ENCODE data around the gene IBTK. TPM values are rescaled to one million over a fixed set of nuclear protein-coding genes. Genes with fewer than 3 reads are reported as not detected.
A peak's percentile ranks its signal among the peaks of the same experiment; 100 is the strongest.

The IBTK gene
- polyA plus RNA-seq, 3 donors, result 7.0 to 20.2 (median 13.1) TPM

DNA sequence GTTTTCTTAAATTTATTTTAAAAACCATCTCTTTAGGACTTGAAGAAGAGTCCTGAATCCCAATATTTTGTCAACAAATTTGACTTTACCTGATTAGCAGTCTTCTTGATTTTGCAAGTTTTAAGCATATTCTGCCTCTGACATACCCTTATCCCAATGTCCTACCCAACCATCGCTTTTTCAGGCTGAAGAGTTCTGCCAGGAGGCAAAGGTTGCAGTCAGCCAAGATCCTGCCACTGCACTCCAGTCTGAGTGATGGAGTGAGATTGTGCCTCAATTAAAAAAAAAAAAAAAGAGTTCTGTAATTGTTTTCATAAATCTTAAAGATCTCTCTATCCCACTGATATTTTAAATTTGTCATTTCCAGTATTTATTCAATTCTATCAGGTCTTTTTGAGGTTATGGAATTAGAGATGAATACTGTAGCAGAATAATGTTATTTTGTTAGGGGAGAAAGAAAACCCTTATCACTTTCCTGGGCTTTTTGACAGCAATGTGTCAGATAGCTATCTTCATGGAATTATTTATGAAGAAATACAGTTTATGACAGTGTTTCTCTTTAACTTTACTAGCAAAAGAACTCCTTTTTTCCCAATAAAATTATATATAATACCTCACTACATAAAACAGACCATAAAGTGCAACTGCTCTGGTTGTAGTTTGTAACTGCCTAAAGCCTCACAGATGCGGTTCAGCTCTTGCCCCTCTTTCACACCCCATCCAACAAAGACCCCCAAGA lies 78.2 kb downstream of the IBTK start:
- no peaks in the 10 kb centered on the region for H3K9me3 Mint-ChIP-seq
- WGBS (ENCODE audit: insufficient coverage), result no CpG with 5 or more reads among the region's 2 CpGs
- H2AFZ ChIP-seq (ENCODE audit: insufficient read depth, low read depth, low read length, poor library complexity, severe bottlenecking), result no peak overlapping the region
- H3K4me3 Mint-ChIP-seq, result no peak overlapping the region
- H4K20me1 ChIP-seq (ENCODE audit: insufficient read depth, low read length), result no peaks in the 10 kb centered on the region
- intact Hi-C loops (cut with micrococcal nuclease), result no loop called here
- H3K9ac ChIP-seq (ENCODE audit: insufficient read depth, low read length, poor library complexity, severe bottlenecking), result no peak overlapping the region
- peaks cover 0 to 2% (median 0%) of the 10 kb centered on the region in 3 donors for H3K27me3 Mint-ChIP-seq (ENCODE audit: low read depth in 3 of 3)
- no peak overlapping the region for H3K27ac ChIP-seq (ENCODE audit: low read depth in 1 of 2, low read length in 2 of 2)
- no peaks in the 10 kb centered on the region for H3K27me3 ChIP-seq (ENCODE audit: control insufficient read depth in 2 of 2, insufficient read depth in 2 of 2, low read length in 2 of 2)
- H3K79me2 ChIP-seq (ENCODE audit: insufficient read depth, low read length), result no peaks in the 10 kb centered on the region
- DNase-seq, result no peak
- peak overlapping the region in 1 of 7 donors; percentile 18 for H3K27ac Mint-ChIP-seq
- no peak overlapping the region for H3K4me3 ChIP-seq (replicated peaks in 1 of 3; ENCODE audit: low read depth in 2 of 3, low read length in 3 of 3)
- H3K36me3 ChIP-seq (replicated peaks in 1 of 2; ENCODE audit: control insufficient read depth in 1 of 2, insufficient read depth in 2 of 2, low read length in 2 of 2), result peaks cover 64 to 83% of the 10 kb centered on the region in 2 donors
- H3K4me2 ChIP-seq (replicated peaks; ENCODE audit: extremely low read depth, low read length, poor library complexity, severe bottlenecking), result no peak overlapping the region
- no peaks in the 10 kb centered on the region for H3K4me1 ChIP-seq (ENCODE audit: control insufficient read depth in 1 of 2, insufficient read depth in 2 of 2, low read length in 2 of 2)
- H3K9me3 ChIP-seq (replicated peaks in 1 of 2; ENCODE audit: control insufficient read depth in 1 of 2, insufficient read depth in 1 of 2, low read length in 2 of 2), result no peaks in the 10 kb centered on the region
- H3K36me3 Mint-ChIP-seq, result peaks cover 76 to 88% of the 10 kb centered on the region in 2 donors
- H3K4me1 Mint-ChIP-seq, result no peaks in the 10 kb centered on the region
- TF ChIP-seq, protein P1, sequence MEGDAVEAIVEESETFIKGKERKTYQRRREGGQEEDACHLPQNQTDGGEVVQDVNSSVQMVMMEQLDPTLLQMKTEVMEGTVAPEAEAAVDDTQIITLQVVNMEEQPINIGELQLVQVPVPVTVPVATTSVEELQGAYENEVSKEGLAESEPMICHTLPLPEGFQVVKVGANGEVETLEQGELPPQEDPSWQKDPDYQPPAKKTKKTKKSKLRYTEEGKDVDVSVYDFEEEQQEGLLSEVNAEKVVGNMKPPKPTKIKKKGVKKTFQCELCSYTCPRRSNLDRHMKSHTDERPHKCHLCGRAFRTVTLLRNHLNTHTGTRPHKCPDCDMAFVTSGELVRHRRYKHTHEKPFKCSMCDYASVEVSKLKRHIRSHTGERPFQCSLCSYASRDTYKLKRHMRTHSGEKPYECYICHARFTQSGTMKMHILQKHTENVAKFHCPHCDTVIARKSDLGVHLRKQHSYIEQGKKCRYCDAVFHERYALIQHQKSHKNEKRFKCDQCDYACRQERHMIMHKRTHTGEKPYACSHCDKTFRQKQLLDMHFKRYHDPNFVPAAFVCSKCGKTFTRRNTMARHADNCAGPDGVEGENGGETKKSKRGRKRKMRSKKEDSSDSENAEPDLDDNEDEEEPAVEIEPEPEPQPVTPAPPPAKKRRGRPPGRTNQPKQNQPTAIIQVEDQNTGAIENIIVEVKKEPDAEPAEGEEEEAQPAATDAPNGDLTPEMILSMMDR (IDR thresholded peaks at IDR 0.05), result no peak

DNA sequence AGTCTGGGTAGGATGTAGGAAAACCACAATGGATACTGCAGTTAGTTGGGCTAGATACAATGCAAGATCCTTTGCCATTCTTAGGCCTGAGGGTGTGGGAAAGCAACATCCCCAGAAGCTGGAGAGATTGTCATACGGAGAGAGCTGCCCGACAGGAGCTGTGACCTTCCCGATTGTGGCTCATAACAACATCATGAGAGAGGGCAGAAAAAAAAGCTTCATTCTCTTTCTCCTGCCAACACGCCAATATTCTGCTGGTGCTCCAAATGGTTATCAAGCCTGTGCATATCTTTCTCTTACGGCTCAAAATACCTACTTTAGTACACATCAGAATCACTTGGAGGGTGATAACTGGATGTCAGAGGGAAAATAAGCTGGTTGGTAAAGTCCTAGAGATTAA lies 81.1 kb downstream of the IBTK start:
- TF ChIP-seq, protein P1 (IDR thresholded peaks at IDR 0.05), result no peak
- Histone ChIP-seq H3K27ac (ENCODE audit: low read depth in 1 of 2, low read length in 2 of 2) (no peak overlapping the region), H3K79me2 (ENCODE audit: insufficient read depth, low read length) (no peaks in the 10 kb centered on the region), H3K4me2 (replicated peaks; ENCODE audit: extremely low read depth, low read length, poor library complexity, severe bottlenecking) (no peak overlapping the region), H3K9ac (ENCODE audit: insufficient read depth, low read length, poor library complexity, severe bottlenecking) (no peak overlapping the region), H2AFZ (ENCODE audit: insufficient read depth, low read depth, low read length, poor library complexity, severe bottlenecking) (no peak overlapping the region), H3K36me3 (replicated peaks in 1 of 2; ENCODE audit: control insufficient read depth in 1 of 2, insufficient read depth in 2 of 2, low read length in 2 of 2) (peaks cover 39 to 55% of the 10 kb centered on the region in 2 donors), H3K27me3 (ENCODE audit: control insufficient read depth in 2 of 2, insufficient read depth in 2 of 2, low read length in 2 of 2) (no peaks in the 10 kb centered on the region), H4K20me1 (ENCODE audit: insufficient read depth, low read length) (no peaks in the 10 kb centered on the region), H3K4me3 (replicated peaks in 1 of 3; ENCODE audit: low read depth in 2 of 3, low read length in 3 of 3) (no peak overlapping the region), H3K9me3 (replicated peaks in 1 of 2; ENCODE audit: control insufficient read depth in 1 of 2, insufficient read depth in 1 of 2, low read length in 2 of 2) (no peaks in the 10 kb centered on the region), H3K4me1 (ENCODE audit: control insufficient read depth in 1 of 2, insufficient read depth in 2 of 2, low read length in 2 of 2) (no peaks in the 10 kb centered on the region)
- 83% methylated on average over 1 of the region's 5 CpGs for WGBS (ENCODE audit: insufficient coverage)
- peaks cover 50 to 68% of the 10 kb centered on the region in 2 donors for H3K36me3 Mint-ChIP-seq
- H3K4me1 Mint-ChIP-seq, result no peaks in the 10 kb centered on the region
- intact Hi-C loops (cut with micrococcal nuclease), result no loop called here
- peaks cover 0 to 2% (median 0%) of the 10 kb centered on the region in 7 donors for H3K9me3 Mint-ChIP-seq
- H3K27me3 Mint-ChIP-seq (ENCODE audit: low read depth in 3 of 3), result no peaks in the 10 kb centered on the region
- H3K4me3 Mint-ChIP-seq, result no peak overlapping the region
- no peak for DNase-seq
- H3K27ac Mint-ChIP-seq, result no peak overlapping the region

Data from CD14-positive monocyte (primary cell).